Fibroblast of skin of scalp (primary cell): Measurements from ENCODE around the gene TUBE1.

ENCODE experiments used
- DNase-seq: peaks from one replicate; pipeline ENCODE4 v3.0.0-alpha.2; 2013

TUBE1 gene

DNA sequence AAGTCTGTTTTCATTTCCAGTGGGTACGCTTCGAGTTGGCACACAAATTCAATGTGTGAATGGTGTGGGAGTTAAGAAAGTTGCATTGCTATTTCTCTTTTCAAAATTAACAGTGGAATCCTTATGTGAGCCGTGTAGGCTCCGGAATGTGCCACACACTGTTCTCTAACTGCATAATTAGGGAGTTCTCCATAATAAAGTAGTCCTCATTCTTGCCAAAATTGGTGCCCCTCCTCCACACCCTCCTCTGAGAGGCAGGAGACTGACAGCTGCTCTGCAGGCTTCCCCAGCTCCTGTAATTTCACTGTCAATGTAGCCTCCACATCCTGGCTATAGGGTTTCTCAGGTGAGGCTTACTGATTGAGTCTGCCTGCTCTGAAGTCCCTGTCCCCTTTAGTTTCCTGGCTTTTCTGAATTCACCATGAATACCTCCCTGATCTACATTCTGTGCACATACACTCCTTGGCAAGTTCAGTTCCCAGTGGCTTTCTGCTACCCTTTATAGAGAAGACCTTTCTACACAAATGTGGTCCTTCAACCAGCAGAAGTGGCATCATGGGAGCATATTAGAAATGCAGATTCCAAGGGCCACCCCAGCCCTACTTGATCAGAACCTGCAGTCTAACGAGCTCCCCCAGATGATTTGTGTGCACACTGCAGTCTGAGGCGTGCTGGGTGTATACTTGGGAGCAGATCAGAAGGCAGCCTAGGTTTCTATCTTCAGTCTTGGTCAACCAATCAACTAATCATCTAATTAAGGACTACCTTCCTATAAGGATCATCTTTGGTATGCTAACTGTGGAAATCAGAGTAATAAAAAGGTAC is 53.3 kb downstream of the TUBE1 start:
- DNase-seq, result no peak

DNA sequence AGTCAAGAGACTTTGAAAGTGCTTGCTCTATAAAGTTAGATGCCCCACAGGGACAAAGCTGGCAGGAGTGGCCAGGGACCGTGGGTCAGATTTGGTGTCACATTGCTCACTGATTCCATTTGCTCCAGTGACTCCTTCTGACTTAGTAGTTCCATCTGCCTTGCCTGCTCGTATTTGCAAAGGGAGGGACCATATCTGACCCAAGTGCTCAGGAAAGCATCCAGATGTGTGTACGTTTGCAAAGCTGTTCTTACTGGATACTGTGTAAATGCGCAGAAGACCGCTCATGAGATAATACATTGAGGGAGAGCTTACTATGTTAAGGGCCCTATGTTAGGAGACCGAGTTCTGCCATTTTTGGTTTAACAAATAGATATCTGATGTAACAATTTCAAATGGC is 54.6 kb downstream of the TUBE1 start:
- DNase-seq, result no peak

DNA sequence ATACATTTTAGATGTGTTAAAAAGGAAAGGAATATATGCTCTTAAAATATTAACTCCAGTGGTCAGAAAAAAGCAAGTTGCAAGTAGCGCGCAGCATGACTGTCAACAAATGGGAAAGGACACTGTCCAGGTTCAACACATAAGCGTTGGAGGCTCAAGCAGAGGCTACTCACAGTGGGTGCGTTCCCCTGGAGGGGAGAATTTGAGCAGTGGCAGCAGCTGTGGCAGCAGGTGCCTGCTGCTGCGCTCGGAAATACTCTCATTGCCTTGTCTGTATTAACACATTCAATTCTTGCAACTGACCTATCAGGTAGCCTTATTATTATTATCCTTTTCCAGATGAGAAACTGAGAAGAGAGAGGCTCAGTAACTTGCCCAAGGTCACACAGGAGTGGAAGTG is 55.3 kb downstream of the TUBE1 start:
- DNase-seq, result no peak

DNA sequence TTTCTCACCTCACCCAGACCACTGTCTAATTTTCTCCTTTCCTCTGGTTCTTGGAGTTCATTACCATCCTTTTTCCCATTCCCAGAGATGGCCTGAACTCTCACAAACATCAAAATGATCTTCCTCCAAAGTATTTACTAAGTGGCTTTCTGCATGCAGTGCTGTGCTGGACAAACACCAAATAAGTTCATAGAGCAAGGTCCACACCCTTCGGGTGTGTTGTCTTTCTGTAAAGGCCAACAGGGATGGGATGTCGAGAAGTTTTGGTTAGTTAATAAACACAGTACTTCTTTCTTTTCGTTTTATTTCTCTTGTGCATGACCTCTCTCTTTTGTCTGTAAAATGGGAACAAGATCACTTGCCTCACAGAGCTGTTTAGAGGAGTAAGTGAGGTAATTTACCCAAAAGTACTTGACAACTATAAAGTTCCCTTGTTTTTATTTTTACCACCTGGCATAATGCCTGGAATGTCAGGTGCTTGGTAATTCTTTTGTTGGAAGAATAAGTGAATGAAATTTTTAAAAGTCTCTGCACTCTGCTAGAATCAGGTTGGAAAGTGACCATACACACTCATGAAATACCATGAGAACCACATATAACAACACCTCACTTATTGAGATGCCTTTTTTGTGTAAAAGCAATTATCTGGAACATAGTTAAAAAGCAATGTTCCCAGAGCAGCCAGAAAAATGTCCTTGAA is 56.2 kb downstream of the TUBE1 start:
- no peak for DNase-seq

DNA sequence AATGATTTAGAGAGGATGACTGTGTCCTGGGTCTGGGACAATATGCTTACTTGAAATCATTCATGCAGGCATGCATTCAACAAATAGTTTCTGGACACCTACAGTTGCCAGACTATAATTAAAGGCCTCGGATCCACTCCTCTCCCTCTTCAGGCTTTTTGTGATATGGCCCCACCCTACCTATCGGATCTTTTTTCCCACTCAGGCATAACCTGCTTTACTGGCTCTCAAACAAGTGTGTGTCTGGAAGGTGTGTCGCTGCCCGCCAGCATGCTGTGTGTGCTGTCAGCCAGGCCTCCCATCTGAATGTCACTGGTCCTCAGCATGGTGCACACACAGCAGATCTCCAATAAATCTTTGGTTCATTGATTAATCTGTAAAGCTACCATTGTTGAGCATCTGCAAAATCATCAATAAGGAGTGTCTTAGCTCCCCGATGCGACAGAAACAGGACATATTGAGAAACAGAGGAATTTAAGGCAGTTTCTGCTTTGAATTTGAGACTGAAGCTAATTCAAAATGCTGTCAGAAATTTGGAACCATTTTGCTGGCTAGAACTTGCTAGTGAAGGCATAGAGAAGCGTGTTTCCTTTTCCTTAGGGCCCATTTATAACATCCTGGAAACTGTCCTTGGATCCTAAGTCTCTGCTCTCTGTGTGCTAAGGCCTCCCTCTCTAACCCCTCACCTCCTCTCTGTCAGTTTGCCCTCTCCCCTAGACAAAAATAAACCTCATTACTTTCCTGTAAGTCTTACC is 56.9 kb downstream of the TUBE1 start:
- no peak for DNase-seq

DNA sequence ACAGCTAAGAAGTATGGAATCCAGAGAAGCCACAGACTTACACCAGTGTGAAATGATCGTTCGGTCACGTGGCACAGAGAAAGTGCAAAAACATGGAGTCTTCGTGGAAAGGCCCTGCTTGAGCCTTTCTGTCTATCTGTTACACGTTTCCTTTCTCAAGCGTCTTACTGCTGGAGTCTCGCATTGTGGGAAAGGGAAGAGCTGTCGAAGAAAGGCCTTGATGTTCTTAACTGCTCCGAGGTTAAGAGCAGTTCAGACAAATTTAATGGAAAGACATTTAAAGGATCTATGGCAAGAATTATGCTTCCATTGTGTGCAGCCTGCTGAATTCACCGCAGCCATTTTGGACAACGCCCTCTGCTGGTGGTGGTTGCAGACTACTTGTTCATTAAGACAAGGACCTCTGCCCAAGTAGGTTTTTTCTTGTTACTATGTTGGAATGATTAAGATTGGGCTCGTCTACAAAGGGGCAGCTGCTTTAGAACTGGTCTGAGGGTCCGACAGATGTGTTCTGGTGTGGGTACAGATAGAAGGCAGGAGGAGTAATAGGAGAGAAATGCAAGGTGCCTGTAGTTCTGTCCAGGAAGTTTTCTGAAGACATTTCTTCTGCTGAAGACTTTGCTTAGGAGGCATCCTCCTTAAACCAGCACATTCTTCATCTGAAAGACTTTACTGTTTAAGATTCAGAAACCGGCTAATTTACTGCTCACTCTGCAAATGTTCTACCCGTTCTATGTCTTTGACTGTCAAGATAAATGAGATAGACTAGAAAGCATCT is 58.0 kb downstream of the TUBE1 start:
- DNase-seq, result peak; percentile 58

DNA sequence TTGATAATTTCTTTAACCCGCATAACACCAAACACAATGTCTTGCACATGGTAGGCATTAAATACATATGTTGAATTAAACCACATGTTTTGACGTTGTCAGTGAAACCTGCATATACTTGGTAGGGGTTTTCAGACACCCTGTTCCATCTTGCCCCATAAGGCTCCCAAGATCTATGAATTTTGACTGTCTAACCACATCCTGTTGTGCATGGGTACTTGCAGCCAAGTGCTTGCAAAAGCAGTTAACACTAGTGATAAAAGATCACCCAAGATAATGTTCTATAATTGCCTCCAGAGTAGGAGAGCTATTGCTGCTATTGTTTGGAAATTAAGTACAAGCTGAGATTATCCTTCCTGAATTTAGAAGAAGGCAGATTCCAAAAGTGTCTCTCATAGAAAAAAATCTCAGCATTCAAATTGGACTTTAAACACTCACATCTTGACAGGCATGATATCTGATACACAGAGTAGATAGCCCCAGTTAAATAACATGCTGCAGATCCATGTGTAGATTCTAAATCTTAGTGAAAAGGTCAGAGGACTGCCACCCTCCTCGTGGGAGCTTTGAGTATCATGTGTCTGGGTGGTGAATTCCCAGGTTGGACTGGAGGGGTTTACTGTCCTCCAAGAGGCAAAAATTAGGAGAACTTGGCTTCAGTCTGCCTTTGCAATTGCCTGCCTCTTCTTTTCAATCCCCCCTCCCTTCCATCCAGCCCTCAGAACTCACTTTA is 59.2 kb downstream of the TUBE1 start:
- peak; percentile 39 for DNase-seq

DNA sequence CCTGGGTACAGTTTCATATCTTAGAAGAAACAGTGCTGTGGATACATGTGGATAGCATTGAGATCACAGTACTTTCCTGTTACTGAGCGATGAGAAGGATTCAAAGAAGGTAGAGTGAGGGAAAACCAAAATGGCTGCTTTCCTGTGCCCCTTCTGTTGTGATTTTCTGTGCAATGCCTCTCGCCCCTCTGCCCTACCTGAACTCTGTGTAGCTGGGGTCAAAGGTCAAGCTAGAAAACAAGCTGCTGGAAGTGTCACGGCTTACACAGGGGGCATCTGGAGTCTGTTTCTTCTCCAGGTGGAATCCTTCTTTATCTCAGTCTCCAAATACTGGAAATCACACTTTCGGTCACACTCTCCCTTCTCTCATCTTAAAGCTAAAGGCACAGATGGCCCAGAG is 60.3 kb downstream of the TUBE1 start:
- no peak for DNase-seq

DNA sequence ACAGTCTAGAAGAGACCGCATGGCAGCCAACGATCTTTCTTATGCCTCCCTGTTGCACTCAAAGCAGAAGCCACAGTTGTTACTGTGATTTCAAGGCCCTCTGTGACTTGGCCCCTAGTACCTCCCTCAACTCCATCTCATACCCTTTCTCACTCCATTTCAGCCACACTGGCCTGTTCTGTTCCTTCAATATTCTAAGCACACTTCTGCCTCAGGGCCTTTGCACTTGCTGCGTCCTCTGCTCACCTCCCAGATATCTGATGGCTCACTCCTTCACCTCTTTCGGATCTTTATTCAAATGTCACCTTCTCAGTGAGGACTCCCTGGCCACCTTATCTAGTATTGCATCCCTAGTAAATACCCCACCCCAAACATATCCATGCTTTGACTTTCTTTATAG is 62.8 kb downstream of the TUBE1 start:
- DNase-seq, result no peak

DNA sequence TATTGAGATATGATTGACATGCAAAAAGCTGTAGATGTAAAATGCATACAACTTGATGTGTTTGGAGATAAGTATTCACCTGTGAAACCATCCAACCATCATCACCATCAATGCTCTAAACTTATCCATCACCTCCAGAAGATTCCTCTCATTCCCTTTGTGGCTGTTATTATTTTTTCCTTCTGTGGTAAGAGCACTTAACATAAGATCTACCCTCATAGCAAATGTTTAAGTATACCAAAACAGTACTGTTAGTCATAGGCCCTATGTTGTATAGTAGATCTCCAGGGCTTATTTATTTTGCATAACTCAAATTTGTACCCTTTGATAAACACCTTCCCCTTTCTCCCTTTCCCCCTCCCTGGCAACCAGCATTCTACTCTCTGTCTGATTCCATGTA is 64.5 kb downstream of the TUBE1 start:
- DNase-seq, result no peak

DNA sequence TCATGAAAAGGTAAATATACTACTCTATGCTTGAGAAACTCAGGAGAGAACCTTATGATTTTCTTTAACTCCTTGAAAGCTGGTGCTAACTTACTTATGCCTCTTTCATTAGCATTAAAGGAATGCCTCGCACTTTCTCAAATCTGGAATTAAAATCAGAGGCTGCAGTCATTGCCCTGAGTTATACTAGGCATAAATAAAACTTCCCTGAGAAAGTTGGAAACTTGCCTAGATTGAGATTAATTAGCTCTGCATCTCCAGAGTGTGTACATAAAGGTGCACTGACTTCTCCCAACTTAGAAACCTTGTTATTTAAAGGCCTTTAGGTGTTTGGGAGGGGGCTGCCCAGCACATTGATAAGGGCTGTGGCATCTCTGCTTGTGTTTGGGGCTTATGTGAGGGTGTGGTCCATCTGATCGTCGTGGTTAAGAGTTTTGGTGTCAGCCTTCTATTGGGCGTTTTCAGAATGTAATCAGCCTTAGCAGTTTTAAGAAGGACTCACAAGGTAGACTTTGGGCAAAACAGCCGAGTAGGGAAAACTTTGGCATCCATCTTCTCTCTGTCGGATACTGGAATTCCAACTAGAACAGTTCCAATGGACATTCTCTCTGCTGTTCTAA is 65.5 kb downstream of the TUBE1 start:
- DNase-seq, result no peak
